Fibroblast of mammary gland (primary cell): ENCODE measurements around the gene PNMT.

Source experiments
- DNase-seq: peaks from one replicate; pipeline ENCODE4 v3.0.0-alpha.2; 2010; ENCODE audit warnings: low read depth
- H3K4me3 ChIP-seq: 2 replicates; pipeline ENCODE4 v1.5.1; 2011; ENCODE audit warnings: low read depth, mild to moderate bottlenecking, low read length, moderate library complexity; ENCODE audit not compliant: control insufficient read depth
- TF ChIP-seq, protein P1 (sequence below): conservative IDR thresholded peaks from 2 replicates; pipeline ENCODE4 v1.5.1; 2011; ENCODE audit warnings: low read depth, low read length, inconsistent platforms; ENCODE audit not compliant: control insufficient read depth, insufficient read depth

The PNMT gene

DNA sequence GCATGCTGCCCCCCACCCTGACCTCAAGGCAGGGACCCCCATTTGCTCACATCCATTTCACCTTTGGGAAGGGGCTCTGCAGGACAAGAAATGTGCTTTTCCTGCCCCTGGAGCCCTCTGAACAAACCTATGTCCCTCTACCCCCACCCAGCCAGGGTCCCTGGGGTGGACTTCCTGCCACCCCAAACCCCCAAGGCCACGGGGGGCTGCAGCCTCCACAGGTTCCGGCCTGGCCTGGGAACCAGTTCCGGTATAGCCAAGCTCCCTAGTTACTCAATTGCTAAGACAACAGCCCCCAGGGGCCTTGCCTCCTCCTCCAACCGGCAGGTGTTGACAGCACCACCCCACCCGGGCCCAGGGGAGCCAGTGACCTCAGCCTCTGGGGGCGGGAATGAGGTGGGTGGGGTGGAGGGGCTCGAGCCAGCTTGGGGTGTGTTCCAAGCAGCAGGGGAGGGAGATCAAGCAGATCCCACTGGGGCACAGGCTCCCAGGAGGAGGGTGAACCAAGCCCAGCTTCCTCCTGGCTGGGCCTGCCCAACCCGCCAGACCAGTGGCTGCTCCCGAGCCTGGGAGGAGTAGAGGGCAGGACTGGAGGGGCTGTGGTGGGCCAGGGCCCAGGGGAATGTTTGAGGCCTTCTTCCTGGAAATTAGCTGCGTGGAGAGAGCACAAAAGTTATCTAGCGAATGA is 6.6 kb downstream of the PNMT start:
- peak; percentile 34 for DNase-seq
- TF ChIP-seq, protein P1, sequence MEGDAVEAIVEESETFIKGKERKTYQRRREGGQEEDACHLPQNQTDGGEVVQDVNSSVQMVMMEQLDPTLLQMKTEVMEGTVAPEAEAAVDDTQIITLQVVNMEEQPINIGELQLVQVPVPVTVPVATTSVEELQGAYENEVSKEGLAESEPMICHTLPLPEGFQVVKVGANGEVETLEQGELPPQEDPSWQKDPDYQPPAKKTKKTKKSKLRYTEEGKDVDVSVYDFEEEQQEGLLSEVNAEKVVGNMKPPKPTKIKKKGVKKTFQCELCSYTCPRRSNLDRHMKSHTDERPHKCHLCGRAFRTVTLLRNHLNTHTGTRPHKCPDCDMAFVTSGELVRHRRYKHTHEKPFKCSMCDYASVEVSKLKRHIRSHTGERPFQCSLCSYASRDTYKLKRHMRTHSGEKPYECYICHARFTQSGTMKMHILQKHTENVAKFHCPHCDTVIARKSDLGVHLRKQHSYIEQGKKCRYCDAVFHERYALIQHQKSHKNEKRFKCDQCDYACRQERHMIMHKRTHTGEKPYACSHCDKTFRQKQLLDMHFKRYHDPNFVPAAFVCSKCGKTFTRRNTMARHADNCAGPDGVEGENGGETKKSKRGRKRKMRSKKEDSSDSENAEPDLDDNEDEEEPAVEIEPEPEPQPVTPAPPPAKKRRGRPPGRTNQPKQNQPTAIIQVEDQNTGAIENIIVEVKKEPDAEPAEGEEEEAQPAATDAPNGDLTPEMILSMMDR, result no peak
- H3K4me3 ChIP-seq, result no peak overlapping the region

DNA sequence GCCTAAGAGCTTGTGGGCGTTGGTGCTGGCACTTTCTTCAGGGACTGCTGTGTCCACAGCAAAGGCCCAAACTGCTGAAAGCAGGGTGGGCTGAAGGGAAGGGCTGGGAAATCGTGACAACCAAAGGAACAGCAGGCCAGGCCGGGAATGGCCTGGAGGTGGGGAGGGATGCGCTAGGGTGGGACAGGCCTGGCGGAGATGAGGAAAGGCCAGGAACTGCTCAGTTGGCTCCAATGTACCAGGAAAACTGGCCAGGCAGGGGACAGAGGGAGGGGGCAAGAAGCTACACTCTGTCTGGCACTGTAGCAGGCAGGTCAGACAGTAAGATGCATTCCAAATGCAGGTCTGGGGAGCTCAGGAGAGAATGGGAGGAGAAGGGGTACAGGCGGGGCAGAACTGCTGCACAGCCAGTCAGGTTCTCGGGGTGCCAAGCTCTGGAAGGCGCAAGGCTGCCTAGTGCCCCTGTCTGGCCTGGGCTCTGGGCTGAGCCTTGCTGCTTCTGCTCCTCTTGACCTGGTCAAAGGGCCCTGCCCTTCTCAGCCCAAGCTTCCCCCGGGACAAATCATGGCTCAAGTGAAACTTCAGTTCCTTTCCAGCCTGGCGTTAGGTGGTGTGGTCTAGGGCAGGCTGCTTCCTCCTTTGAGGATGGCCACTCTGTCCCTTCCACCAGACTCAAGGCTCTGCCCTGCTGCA is 7.3 kb downstream of the PNMT start:
- DNase-seq, result no peak
- H3K4me3 ChIP-seq, result no peak overlapping the region
- TF ChIP-seq, protein P1, result no peak

DNA sequence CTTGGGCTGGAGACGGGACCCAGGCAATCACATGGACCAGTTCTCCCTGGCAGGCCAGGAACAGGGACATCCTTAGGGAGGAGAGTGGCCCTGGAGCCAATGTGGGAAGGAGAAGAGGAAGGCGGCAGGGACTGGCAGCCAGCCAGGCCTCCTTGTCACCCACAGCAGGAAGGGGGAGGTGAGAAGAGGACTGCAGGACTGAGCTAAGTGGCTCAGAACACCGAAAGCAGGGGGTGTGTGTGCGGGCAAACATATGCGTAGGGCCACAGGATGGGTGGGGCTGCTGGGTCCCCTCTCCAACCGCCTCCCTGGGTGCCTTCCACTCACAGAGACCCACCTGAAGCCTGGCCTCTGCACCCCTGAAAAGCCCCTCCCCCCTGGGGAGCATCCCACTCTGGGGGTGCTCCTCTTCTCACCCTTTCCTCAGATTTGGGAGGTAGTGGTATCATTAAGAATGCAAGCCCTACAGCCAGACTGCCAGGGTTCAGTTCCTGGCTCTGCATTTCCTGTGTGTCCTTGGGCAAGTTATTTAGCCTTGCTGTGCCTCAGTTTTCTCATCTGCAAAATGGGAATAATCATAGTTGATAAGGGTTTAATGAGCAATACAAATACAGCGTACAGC is 8.1 kb downstream of the PNMT start:
- DNase-seq, result no peak
- no peak overlapping the region for H3K4me3 ChIP-seq
- TF ChIP-seq, protein P1, result no peak

DNA sequence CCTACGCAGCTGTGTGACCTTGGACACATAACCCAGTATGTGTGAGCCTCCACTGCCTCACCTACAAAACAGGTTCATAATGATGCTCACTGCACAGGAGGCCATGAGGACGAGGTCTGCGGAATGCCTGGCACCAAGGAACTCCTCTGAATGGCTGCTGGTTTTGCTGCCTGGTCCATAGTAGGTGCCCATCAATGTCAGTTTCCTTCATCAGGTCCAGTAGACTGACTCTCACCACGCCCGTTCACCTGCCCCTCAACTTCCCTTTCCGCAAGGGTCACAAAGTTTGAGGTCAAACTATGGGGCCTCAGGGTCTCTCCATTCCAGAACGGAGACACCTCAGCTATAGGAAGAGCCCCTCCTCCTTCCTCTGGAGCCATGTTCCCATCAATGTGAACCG is 8.8 kb downstream of the PNMT start:
- TF ChIP-seq, protein P1, result no peak
- no peak for DNase-seq

DNA sequence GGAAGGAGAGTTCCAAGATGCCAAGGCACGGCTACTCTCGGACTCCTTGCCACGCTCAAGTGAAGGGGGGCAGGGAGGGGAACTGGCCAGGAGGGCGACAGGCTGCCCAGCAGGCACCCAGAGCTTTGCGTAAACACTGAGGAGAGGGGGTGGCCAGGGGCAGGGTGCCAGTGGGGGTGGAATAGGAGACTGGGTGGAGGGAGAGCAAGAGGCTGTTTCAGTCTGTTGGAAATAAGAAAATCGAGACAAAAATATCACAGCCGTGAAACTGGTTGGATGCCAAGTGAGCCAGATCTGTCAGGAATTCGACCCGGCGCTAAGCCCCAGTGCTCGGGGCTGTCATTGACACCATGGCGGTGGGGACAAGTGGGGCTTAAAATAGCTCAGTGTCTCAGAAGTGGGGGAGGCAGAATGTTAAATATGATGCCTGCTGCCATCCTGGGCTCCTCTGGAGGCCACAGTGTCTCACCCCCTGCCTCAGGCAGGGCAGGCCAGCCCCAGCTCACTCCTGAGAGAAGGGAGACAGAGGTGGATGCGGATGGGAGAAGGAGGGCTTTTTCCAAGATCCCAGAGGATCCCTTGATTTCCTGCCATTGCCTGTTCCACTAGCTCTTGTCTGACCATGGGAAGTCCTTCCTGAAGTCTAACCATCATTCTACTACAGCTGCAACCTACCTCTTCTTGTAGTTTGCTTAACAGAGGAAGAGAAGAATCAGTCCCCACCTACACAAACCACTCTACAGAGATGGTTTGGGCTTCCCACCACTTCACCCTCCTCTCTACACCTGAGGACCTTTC is 9.5 kb downstream of the PNMT start:
- H3K4me3 ChIP-seq, result no peak overlapping the region
- TF ChIP-seq, protein P1, result no peak
- DNase-seq, result no peak

More for the DNA sequence above, 8.8 kb downstream of the PNMT start:
- H3K4me3 ChIP-seq, result no peak overlapping the region

DNA sequence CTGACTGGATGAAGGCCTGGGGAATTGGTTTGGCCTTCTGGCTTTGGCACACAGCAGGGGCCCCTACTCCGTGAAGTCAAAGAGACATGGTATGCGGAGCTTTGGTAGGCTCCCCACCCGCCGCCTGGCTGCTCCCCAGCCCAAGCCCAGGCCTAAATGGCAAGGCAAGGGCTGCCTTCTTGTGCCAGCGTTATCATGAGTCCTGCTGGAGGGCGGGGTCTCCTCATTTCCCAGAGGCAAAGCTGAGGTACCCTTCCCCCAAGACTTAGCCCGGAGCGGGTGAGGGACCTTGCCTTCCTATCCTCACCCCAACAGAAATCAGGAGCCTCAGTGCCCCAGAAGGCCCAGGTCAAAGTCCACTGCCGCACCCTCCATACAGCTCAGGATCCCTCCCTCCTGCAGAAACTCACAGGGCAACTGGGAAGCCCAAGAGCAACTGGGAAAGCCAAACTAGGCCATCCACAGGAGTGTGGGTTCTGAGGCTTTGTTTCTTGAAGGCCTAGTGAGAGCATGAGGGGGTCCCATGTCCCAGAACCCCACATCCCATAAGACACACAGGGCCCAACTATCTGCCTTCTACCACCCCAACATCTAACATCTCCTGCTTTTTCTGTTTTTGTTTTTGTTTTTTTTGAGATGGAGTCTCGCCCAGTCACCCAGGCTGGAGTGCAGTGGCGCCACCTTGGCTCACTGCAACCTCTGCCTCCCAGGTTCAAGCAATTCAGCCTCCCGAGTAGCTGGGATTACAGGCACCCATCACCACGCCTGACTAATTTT is 10.3 kb downstream of the PNMT start:
- H3K4me3 ChIP-seq, result no peak overlapping the region
- DNase-seq, result no peak
- TF ChIP-seq, protein P1, result no peak
